8988T (cell line): ENCODE measurements around the gene PATE1.

Experiments
- DNase-seq: peaks from one replicate; pipeline ENCODE4 v3.0.0; 2011

Gene PATE1

GRCh38 chr11:125797641-125798040 lies 51.6 kb downstream of the PATE1 start:
- no peak for DNase-seq
